Loucy (cell line): Measurements from ENCODE around the gene DEFB119.

Source experiments
- EZH2phosphoT487 ChIP-seq: fragments of 200-600 bp; IDR thresholded peaks from 2 replicates; pipeline ENCODE4 v1.6.1; 2018; ENCODE audit warnings: antibody characterized with exemption, mild to moderate bottlenecking, moderate library complexity, borderline replicate concordance
- TF ChIP-seq, protein P1 (sequence below): fragments of 200-600 bp; sonication (generic); conservative IDR thresholded peaks from 2 replicates; pipeline ENCODE4 v1.5.1; 2014; ENCODE audit warnings: mild to moderate bottlenecking, antibody characterized with exemption, low read length

DNA sequence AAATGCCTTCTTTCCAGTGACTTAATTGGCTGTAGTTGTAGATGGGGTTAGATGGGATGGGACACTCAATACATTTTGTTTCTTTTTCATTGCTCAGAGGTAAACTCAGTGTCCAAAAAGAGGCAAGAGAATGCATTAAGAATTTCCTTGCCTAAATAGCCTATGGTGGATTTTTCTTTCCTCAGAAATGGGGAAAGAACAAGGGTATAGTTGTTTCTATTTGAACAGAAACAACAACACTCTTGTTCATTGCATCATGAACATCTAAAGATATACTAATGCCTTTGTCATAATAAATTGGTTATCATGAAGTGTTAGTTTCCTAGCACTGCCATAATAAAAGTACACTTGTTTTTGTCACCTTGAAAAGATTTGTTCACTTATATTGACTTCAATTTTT, 35.4 kb upstream of the DEFB119 start:
- TF ChIP-seq, protein P1, sequence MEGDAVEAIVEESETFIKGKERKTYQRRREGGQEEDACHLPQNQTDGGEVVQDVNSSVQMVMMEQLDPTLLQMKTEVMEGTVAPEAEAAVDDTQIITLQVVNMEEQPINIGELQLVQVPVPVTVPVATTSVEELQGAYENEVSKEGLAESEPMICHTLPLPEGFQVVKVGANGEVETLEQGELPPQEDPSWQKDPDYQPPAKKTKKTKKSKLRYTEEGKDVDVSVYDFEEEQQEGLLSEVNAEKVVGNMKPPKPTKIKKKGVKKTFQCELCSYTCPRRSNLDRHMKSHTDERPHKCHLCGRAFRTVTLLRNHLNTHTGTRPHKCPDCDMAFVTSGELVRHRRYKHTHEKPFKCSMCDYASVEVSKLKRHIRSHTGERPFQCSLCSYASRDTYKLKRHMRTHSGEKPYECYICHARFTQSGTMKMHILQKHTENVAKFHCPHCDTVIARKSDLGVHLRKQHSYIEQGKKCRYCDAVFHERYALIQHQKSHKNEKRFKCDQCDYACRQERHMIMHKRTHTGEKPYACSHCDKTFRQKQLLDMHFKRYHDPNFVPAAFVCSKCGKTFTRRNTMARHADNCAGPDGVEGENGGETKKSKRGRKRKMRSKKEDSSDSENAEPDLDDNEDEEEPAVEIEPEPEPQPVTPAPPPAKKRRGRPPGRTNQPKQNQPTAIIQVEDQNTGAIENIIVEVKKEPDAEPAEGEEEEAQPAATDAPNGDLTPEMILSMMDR: no peak
- TF ChIP-seq EZH2phosphoT487: no peak
